H9 (cell line): Measurements from ENCODE around the gene CEP131. TPM values are rescaled to one million over a fixed set of nuclear protein-coding genes. Genes with fewer than 3 reads are reported as not detected.

Experiments
- DNase-seq: peaks from one replicate; pipeline ENCODE4 v3.0.0-alpha.2; 2017
- H2AFZ ChIP-seq: one replicate; pipeline ENCODE4 v1.6.1; 2013; ENCODE audit warnings: mild to moderate bottlenecking, low read length, control low read depth, moderate library complexity
- H2AK5ac ChIP-seq: 2 replicates; pipeline ENCODE4 v1.6.1; 2013; ENCODE audit warnings: low read length, control low read depth, mixed read lengths; ENCODE audit not compliant: insufficient read length
- H2BK120ac ChIP-seq: one replicate; pipeline ENCODE4 v1.6.1; 2013; ENCODE audit warnings: low read depth, mild to moderate bottlenecking, low read length, control low read depth, inconsistent platforms; ENCODE audit not compliant: poor library complexity, severe bottlenecking
- H2BK12ac ChIP-seq: 2 replicates; pipeline ENCODE4 v1.6.1; 2013; ENCODE audit warnings: low read length, control low read depth, mixed read lengths, low read depth; ENCODE audit not compliant: insufficient read length
- H2BK15ac ChIP-seq: 2 replicates; pipeline ENCODE4 v1.6.1; 2013; ENCODE audit warnings: low read depth, low read length, control low read depth
- H2BK20ac ChIP-seq: one replicate; pipeline ENCODE4 v1.6.1; 2013; ENCODE audit warnings: low read depth, mild to moderate bottlenecking, low read length, control low read depth, inconsistent platforms; ENCODE audit not compliant: poor library complexity, severe bottlenecking
- H2BK5ac ChIP-seq: 2 replicates; pipeline ENCODE4 v1.6.1; 2013; ENCODE audit warnings: low read length, control low read depth, mixed read lengths; ENCODE audit not compliant: insufficient read length
- H3K14ac ChIP-seq: 2 replicates; pipeline ENCODE4 v1.6.1; 2013; ENCODE audit warnings: low read length, control low read depth; ENCODE audit not compliant: insufficient read depth
- H3K18ac ChIP-seq: 2 replicates; pipeline ENCODE4 v1.6.1; 2013; ENCODE audit warnings: low read depth, mild to moderate bottlenecking, mixed read lengths, low read length, control low read depth; ENCODE audit not compliant: insufficient read length
- H3K23ac ChIP-seq: 2 replicates; pipeline ENCODE4 v1.6.1; 2013; ENCODE audit warnings: low read length, control low read depth, mixed read lengths, low read depth; ENCODE audit not compliant: insufficient read length
- H3K23me2 ChIP-seq: 2 replicates; pipeline ENCODE4 v1.6.1; 2013; ENCODE audit warnings: low read depth, mild to moderate bottlenecking, mixed read lengths, low read length, control low read depth; ENCODE audit not compliant: insufficient read length, poor library complexity, severe bottlenecking
- H3K27ac ChIP-seq: 2 replicates; pipeline ENCODE4 v1.5.1; 2013; ENCODE audit warnings: low read length, control low read depth, mixed read lengths, low read depth; ENCODE audit not compliant: insufficient read length
- H3K27me3 ChIP-seq: 2 replicates; pipeline ENCODE4 v1.6.1; 2013; ENCODE audit warnings: low read length, control low read depth, inconsistent platforms; ENCODE audit not compliant: insufficient read depth
- H3K4ac ChIP-seq: 2 replicates; pipeline ENCODE4 v1.6.1; 2013; ENCODE audit warnings: low read depth, mild to moderate bottlenecking, control low read depth, inconsistent platforms, low read length, moderate library complexity
- H3K4me1 ChIP-seq: 2 replicates; pipeline ENCODE4 v1.6.1; 2013; ENCODE audit warnings: low read length, control low read depth, inconsistent platforms; ENCODE audit not compliant: insufficient read depth
- H3K4me2 ChIP-seq: 2 replicates; pipeline ENCODE4 v1.6.1; 2013; ENCODE audit warnings: low read length, control low read depth, mixed read lengths; ENCODE audit not compliant: insufficient read length, insufficient read depth
- H3K56ac ChIP-seq: 2 replicates; pipeline ENCODE4 v1.6.1; 2013; ENCODE audit warnings: low read depth, mild to moderate bottlenecking, mixed read lengths, low read length, control low read depth; ENCODE audit not compliant: insufficient read length
- H3K79me1 ChIP-seq: 2 replicates; pipeline ENCODE4 v1.6.1; 2013; ENCODE audit warnings: low read depth, mild to moderate bottlenecking, moderate library complexity, low read length, control low read depth, inconsistent platforms; ENCODE audit not compliant: insufficient read depth, poor library complexity, severe bottlenecking
- H3K79me2 ChIP-seq: 2 replicates; pipeline ENCODE4 v1.6.1; 2013; ENCODE audit warnings: low read length, control low read depth, inconsistent platforms; ENCODE audit not compliant: insufficient read depth
- H3K9ac ChIP-seq: 2 replicates; pipeline ENCODE4 v1.6.1; 2013; ENCODE audit warnings: low read length, control low read depth, mixed read lengths; ENCODE audit not compliant: insufficient read length; ENCODE audit errors: extremely low read depth
- H3K9me3 ChIP-seq: one replicate; pipeline ENCODE4 v1.6.1; 2013; ENCODE audit warnings: low read depth, low read length, inconsistent platforms; ENCODE audit not compliant: control insufficient read depth
- H3T11ph ChIP-seq: one replicate; pipeline ENCODE4 v1.6.1; 2013; ENCODE audit warnings: mild to moderate bottlenecking, low read length, control low read depth, inconsistent platforms
- H4K20me1 ChIP-seq: one replicate; pipeline ENCODE4 v1.6.1; 2013; ENCODE audit not compliant: control insufficient read depth, insufficient read length, insufficient read depth
- H4K5ac ChIP-seq: 2 replicates; pipeline ENCODE4 v1.6.1; 2013; ENCODE audit warnings: low read depth, mild to moderate bottlenecking, mixed read lengths, low read length, control low read depth; ENCODE audit not compliant: insufficient read length
- H4K8ac ChIP-seq: replicated peaks from 2 replicates; pipeline ENCODE4 v1.6.1; 2013; ENCODE audit warnings: low read length, control low read depth, mixed read lengths, low read depth; ENCODE audit not compliant: insufficient read length
- H4K91ac ChIP-seq: 2 replicates; pipeline ENCODE4 v1.6.1; 2013; ENCODE audit warnings: low read depth, mild to moderate bottlenecking, moderate library complexity, mixed read lengths, low read length, control low read depth; ENCODE audit not compliant: insufficient read length
- H3K27ac Mint-ChIP-seq, 3 experiments: 2 replicates in 2 of 3; 3 replicates in 1 of 3; pipeline ENCODE4 v1.8.0; 2020 to 2021; ENCODE audit warnings: mixed read lengths in 3 of 3, mild to moderate bottlenecking in 1 of 3, moderate library complexity in 1 of 3
- H3K27me3 Mint-ChIP-seq: 2 replicates; pipeline ENCODE4 v1.8.0; 2021; ENCODE audit warnings: low read depth, mild to moderate bottlenecking, moderate library complexity, mixed read lengths
- H3K36me3 Mint-ChIP-seq, 3 experiments: 2 replicates in 2 of 3; 3 replicates in 1 of 3; pipeline ENCODE4 v1.8.0; 2020 to 2021; ENCODE audit warnings: low read depth in 3 of 3, mixed read lengths in 3 of 3; ENCODE audit not compliant: insufficient read depth in 1 of 3
- H3K4me1 Mint-ChIP-seq, 2 experiments: 2 replicates each; pipeline ENCODE4 v1.8.0; 2020; ENCODE audit warnings: mixed read lengths in 2 of 2
- H3K4me3 Mint-ChIP-seq, 2 experiments: 2 replicates in 1 of 2; 3 replicates in 1 of 2; pipeline ENCODE4 v1.8.0; 2020 to 2021; ENCODE audit warnings: mild to moderate bottlenecking in 2 of 2, mixed read lengths in 2 of 2, moderate library complexity in 1 of 2
- H3K9me3 Mint-ChIP-seq, 2 experiments: 2 replicates in 1 of 2; 3 replicates in 1 of 2; pipeline ENCODE4 v1.8.0; 2020; ENCODE audit warnings: mild to moderate bottlenecking in 2 of 2, mixed read lengths in 2 of 2, moderate library complexity in 1 of 2
- WGBS: extraction: QIAGEN DNeasy Blood & Tissue Kit; methylation state at CpG from one replicate; pipeline ENCODE4 v1.1.7; 2013; ENCODE audit warnings: missing lambda C conversion rate, low lambda C conversion rate, mixed read lengths; ENCODE audit not compliant: insufficient read length; ENCODE audit errors: extremely low coverage; 5-methylcytosine and 5-hydroxymethylcytosine counted together
- total RNA-seq: library from RNA; stranded (reverse); gene quantifications from 2 replicates; pipeline ENCODE4 v1.2.1, GENCODE V29; 2021
- TF ChIP-seq, protein P1 (sequence below): fragments of 200-600 bp; sonication (generic); conservative IDR thresholded peaks from 3 replicates; pipeline ENCODE4 v1.8.0; 2021; ENCODE audit warnings: antibody characterized with exemption, mild to moderate bottlenecking

CEP131 gene
- total RNA-seq, 1 experiment from 2014 or later = 16.3 TPM

- no peak overlapping the region for H3K4me2 ChIP-seq
- no peaks in the 10 kb centered on the region for H3K9me3 ChIP-seq
- Mint-ChIP-seq H3K4me3 (no peak overlapping the region), H3K9me3 (peaks cover 0 to 5% of the 10 kb centered on the region in 2 experiments; a peak in 2 of 5 replicates), H3K27me3 (peaks cover 3% of the 10 kb centered on the region), H3K27ac (no peak overlapping the region), H3K4me1 (no peaks in the 10 kb centered on the region), H3K36me3 (no peaks in the 10 kb centered on the region)
- no peak overlapping the region for H2BK20ac ChIP-seq
- H3K27ac ChIP-seq = no peak overlapping the region
- no peak overlapping the region for H2AK5ac ChIP-seq
- no peak overlapping the region for H2AFZ ChIP-seq
- H3T11ph ChIP-seq = no peak overlapping the region
- no peak overlapping the region for H3K18ac ChIP-seq
- no CpG with 5 or more reads among the region's 11 CpGs for WGBS
- no peaks in the 10 kb centered on the region for H3K79me1 ChIP-seq
- DNase-seq = no peak
- no peaks in the 10 kb centered on the region for H3K27me3 ChIP-seq
- no peak overlapping the region for H3K4ac ChIP-seq
- no peak overlapping the region for H3K9ac ChIP-seq
- no peak overlapping the region for H3K14ac ChIP-seq
- no peak overlapping the region for H2BK5ac ChIP-seq
- no peak overlapping the region for H4K91ac ChIP-seq
- H4K8ac ChIP-seq = no peak overlapping the region
- no peak overlapping the region for H3K56ac ChIP-seq
- no peak overlapping the region for H4K5ac ChIP-seq
- TF ChIP-seq, protein P1, sequence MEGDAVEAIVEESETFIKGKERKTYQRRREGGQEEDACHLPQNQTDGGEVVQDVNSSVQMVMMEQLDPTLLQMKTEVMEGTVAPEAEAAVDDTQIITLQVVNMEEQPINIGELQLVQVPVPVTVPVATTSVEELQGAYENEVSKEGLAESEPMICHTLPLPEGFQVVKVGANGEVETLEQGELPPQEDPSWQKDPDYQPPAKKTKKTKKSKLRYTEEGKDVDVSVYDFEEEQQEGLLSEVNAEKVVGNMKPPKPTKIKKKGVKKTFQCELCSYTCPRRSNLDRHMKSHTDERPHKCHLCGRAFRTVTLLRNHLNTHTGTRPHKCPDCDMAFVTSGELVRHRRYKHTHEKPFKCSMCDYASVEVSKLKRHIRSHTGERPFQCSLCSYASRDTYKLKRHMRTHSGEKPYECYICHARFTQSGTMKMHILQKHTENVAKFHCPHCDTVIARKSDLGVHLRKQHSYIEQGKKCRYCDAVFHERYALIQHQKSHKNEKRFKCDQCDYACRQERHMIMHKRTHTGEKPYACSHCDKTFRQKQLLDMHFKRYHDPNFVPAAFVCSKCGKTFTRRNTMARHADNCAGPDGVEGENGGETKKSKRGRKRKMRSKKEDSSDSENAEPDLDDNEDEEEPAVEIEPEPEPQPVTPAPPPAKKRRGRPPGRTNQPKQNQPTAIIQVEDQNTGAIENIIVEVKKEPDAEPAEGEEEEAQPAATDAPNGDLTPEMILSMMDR = no peak
- H2BK15ac ChIP-seq = no peak overlapping the region
- no peaks in the 10 kb centered on the region for H3K4me1 ChIP-seq
- no peaks in the 10 kb centered on the region for H4K20me1 ChIP-seq
- H2BK120ac ChIP-seq = no peak overlapping the region
- H2BK12ac ChIP-seq = no peak overlapping the region
- H3K23me2 ChIP-seq = no peaks in the 10 kb centered on the region
- H3K79me2 ChIP-seq = no peaks in the 10 kb centered on the region
- no peak overlapping the region for H3K23ac ChIP-seq
Observed at GRCh38 chr17:81173052-81173761, 49.6 kb downstream of the CEP131 start.
